Activated CD4-positive, alpha-beta T cell treated with anti-CD3 and anti-CD28 coated beads, Interleukin-2, amount 50 U/mL, for 4 hours (primary cell): ENCODE data around the gene HOXC10.

ENCODE experiments used
- DNase-seq, 2 experiments: peaks; one replicate each; pipeline ENCODE4 v3.0.0-alpha.2; 2020

The HOXC10 gene

DNA sequence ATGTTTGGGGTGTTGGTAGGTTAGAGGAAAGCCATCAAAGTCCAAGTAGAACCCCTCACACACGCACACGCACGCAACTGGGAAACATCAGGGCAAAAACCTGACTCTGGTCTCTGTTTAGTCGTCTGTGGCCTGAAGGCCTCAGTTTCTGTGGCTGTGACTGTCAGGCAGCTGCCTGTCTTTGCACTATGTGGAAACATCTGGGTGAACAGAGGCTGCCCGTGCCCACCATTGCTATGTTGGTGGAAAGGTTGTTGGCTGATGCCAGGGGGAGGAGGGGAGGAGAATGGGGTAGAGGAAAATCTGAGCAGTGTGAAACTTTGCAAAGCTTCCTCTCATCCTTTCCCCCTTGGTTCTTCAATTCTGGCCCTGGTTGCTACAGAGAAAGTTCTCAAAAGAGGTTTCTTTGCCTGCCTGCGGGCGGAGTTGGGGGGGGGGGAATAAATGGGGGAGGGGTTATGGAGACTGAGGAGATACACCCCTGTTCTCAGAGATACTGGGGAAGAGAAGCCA, 7.5 kb downstream of the HOXC10 start:
- no peak for DNase-seq

DNA sequence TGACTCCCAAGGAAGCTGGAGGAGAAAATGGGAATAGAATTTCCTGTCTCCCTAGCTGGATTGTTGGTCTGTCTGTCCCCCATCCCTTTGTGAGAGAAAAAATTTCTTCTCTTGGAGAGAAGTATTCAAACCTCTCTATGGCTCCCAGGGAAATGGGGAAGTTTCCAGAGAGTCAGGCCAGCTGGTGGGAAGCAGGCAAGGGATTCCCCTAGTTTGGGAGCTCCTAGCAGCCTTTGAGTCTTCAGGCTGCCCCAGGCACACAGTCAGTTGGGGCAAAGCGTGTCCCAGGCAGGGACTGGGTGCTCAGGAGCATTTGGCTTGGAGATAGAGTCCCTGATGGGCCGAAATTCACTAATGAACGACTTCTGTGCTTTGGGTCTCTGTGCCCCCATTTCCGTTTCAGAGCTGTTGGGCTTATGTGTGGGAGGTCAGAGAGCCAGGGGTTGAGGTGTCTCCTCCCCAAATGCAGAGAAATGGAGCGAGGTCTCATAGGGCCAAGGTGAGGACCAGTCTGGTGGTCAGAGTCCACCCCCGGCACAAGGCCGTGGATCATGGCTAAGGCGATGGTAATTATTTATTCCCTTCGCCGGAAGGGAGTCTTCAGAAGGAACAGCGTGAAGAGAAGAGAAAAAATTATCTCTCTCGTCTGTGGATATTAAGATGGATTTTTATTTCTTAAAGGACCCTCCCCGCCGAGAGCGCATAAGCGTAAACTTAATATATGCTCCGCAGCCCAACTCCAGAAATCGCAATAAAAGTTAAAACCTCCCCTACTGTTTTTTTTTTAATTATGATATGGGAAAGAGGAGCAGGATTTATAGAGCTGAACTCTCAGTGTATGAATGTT, 8.4 kb downstream of the HOXC10 start:
- DNase-seq = no peak

GRCh38 chr12:53994009-53994263, 9.0 kb downstream of the HOXC10 start:
- no peak for DNase-seq

GRCh38 chr12:53994264-53995001, 9.5 kb downstream of the HOXC10 start:
- DNase-seq = no peak

DNA sequence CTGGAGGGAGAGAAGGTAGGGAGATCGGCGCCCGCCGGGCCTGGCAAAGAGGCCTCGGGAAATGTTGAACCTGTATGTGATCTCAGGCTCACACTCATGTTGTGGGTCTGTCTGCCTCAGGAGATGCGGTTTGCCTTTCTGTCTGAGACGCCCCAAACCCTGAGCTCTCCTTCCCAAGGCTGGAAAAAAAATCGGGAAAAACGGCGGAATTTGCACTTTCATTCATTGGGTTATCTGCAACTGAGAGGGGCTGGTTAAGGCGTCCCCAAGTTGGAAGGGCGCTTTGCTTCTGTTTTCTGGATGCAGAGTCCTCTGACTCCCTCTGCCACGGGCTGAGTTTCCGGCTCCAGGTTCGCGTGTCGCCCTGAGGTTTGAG, 10.0 kb downstream of the HOXC10 start:
- DNase-seq = no peak

GRCh38 chr12:53995378-53996239, 10.7 kb downstream of the HOXC10 start:
- DNase-seq = no peak

DNA sequence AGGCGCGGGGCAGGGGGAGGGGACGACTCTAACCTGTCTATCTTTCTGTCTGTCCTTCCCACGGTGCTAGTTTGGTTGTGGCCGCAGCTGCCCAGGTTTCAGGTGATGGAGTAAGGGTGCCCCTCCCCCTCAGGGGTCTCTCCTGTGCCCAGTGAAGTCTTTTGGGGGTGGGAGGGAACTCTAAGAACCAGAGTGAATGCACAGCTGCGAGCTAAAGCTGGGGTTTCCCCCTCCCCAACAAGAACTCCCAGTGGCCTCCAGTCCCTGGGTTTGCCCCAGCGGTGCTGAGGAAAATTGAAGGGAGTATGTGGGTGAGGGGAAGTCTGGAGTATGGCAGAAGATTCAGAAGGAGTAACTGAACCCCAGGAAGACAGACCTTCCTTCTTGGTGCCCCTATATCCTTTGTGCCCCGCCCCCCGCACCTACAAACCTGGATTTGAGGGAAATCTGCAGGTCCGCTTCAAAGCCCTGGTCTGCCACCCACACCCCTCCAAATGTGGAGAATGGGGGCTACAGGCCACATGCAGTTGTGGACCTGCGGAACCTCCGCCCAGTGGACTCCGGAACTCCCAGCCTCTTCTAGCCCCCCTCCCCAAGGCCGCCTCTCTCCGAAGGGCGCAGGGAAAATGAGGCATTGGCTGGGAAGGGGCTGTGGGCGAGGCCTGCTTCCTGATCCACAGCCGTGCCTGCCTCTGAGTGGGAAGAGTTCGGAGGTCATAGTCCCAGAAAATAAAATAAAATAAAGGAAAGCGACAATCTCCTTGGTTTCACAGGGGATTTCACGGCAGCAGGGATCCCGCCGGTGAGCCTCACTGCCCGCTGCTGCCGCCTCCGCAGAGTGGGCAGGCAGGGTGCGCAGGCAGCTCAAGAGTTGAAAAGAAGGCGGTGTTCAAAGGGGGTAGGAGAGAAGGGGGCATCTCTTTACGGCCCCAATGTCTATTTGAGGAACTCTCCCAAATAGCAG, 11.6 kb downstream of the HOXC10 start:
- no peak for DNase-seq

DNA sequence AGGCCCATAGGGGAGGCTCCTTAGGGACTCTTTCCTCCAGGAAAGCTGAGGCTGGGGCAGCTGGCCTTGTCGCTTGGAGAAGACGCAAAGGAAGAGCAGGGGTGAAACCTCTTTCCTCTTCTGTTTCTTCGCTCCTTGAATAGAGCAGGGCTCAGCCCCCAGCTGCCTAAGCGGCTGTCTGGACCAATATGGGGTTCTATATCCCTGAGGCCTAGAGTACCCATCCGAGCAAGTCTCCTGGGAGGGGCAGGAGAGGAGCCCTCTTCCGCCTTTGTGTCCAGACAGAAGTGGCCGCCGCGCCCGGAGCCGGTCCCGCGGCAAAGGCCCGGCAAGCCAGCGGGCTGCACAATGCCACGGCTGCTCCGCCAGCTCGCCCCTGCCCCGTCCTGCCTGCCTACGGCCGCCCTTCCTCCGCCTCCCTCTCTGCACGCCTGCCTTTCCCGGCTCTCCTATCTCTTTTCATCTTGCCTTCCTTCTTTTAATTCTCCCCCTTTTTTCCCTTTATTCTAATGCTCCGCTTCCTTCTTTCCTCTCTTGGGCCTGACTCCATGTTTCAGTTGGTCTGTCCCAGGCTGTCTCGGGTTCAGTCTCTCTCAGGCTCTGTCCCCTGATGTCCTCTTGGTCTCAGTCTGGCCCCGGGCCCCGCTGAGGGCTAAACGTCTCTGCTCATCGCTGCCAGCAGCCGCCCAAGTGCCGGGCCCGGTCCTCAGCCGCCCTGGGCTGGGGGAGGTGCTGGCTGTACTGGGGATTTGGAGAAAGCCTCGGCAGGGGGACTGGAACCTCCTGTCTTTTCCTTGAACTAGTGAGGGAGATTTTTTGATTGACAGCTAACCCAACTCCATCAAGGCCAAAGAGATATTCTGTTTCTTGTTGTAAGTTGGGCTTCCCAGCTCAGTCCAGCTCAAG, 12.5 kb downstream of the HOXC10 start:
- DNase-seq = no peak

- DNase-seq = no peak
Measured at GRCh38 chr12:53998110-53998899, 13.4 kb downstream of the HOXC10 start.

DNA sequence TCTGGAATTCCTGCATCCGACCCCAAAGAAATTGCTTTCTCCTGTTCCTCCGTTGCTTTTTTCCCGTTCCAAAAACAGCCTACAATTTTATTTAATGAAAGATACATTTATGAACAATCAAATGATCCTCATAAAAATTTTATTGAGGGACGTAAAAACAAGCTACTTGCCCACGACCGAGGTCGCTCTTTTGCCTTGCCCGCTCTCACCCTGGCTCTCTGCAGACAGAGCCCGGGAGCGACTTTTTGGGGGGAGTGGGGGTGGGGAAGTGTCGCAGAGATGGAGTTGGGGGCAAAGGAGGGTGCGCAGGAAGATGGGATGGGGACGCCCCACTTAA, 13.9 kb downstream of the HOXC10 start:
- no peak for DNase-seq

- DNase-seq = no peak
Measured at GRCh38 chr12:53999559-54000115, 14.7 kb downstream of the HOXC10 start.

- DNase-seq = no peak
Measured at GRCh38 chr12:54000116-54001114, 15.5 kb downstream of the HOXC10 start, which contains the start of gene HOXC9. TSS of gene HOXC9 (plus strand) at chr12:54000161. CDS start at chr12:54000189, 28 bp downstream.

DNA sequence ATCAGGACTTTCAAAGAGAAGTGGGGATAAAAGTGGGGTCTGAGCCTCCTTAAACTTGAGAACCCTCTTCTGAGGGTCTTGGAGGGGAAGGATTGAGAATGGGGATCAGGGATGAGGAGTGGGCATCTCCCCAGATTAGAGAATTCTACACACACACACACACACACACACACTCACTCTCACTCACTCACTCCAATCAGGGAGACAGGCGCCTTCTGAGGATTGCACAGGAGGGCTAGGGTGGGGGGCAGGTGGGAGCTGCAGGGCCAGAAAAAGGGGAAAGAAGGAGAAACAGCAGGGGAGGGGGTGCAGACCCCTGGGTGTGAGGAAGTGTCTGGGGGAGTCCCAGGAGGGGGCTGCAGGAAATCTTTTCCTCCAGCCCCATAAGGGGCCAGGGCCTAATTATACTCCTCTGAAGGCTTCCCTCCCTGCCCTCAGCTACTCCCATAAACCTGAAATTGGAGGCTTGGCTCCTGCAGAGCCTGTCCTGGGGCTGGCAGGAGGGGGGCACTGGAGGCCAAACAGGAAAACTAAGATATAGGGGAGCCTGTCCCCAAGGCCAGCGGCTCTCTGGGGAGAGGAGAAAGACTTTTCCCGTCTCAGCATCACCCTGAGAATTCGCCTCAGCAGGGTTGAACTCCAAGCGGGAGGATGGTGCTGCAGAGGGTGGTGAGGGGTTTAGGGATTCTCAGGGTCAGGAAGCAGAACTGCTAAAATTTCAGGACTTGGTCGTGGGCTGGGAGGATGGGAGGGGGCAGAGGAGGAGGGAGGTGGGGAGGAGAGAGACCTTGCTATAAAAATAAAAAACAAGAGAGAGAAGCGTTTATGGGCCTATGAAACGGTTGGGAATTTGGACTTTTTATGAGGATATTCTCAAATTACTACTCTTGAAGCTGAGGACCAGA, 16.6 kb downstream of the HOXC10 start:
- no peak for DNase-seq

DNA sequence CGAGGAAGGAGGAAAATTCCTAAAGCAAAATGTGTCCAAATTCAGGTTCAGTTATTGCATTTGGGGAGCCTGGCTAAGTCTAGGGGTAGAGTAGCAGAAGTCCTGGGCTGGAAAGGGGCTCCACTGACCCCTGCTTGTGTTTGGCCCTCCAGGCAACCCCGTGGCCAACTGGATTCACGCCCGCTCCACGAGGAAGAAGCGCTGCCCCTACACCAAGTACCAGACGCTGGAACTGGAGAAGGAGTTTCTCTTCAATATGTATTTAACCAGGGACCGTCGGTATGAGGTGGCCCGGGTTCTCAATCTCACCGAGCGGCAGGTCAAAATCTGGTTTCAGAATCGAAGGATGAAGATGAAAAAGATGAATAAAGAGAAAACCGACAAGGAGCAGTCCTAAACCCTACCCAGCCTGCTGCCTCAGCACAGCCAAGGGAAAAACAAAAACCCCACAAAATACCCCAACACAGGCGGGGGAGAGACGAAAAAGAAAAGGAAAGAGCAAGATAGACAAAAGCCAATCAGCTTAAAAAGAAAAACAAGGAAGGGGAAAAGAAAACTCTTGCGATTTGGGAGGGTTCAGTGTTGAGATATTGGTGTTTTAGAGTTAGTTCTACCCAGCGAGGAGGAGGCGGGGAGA, 17.4 kb downstream of the HOXC10 start:
- no peak for DNase-seq

DNA sequence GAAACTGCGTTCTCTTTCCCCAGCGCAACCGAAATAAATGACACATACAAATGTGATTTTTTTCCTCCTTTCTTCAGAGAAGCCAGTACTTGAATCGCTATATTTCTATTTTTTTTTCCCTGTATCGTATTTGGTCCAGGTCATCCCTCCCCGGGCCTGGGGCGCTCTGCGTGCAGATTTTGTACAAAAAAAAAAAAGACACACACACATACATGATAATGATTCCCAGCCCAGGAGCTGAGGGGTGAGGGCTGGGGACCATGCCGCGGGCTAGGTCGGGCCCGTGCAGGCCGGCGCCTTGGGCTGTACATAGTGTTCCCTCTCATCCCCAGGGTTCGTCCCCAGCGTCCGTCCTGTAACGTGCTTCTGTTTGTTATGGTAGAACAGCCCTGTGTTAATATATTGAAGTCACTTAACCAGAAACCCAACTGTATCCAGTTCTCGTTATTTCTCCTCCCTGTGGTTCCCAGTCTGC, 18.0 kb downstream of the HOXC10 start:
- DNase-seq = no peak

DNA sequence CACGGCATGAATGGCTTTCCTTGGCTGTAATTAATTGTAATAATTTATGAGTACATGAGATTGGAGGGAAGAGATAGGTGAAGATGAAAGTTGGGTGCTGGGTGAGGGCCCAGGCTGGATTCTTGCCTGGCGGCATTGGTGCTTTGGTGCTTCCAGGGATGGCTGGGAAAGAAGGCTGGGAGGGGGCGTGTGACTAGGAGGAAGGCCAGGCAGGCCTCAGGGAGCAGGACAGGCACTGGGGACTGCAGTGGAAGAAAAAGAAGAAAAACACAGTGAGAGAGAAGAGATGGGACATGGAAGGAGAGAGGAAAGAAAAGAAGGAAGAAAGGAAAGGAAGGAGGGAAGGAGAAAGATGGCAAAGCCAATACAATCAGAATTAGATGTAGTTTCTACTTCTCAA, 18.7 kb downstream of the HOXC10 start:
- DNase-seq = no peak
